HEK293 (cell line): ENCODE measurements around the gene MEIKIN.

Experiments used
- HOXD13 ChIP-seq: sonication (generic); formaldehyde crosslinking; IDR thresholded peaks from 2 replicates; pipeline ENCODE4 v1.8.0; 2022; ENCODE audit warnings: missing genetic modification reagents, borderline replicate concordance
- SALL2 ChIP-seq: fragments of 450-650 bp; formaldehyde crosslinking; IDR thresholded peaks from 2 replicates; pipeline ENCODE4 v1.5.0; 2017; ENCODE audit warnings: missing biosample characterization, mild to moderate bottlenecking, missing genetic modification characterization, borderline replicate concordance
- SETDB1 ChIP-seq: IDR thresholded peaks from one replicate; pipeline ENCODE4 v1.6.1; 2017; ENCODE audit warnings: mild to moderate bottlenecking, low read length, moderate library complexity, mixed read lengths; ENCODE audit not compliant: insufficient read length
- TCF7L2 ChIP-seq: IDR thresholded peaks from 2 replicates; pipeline ENCODE4 v1.6.1; 2011; ENCODE audit warnings: low read depth, mild to moderate bottlenecking, inconsistent platforms, low read length, moderate library complexity, borderline replicate concordance
- ZBTB7A ChIP-seq: fragments of 450-650 bp; formaldehyde crosslinking; IDR thresholded peaks from 2 replicates; pipeline ENCODE4 v1.5.1; 2016; ENCODE audit warnings: low read depth, missing biosample characterization, missing genetic modification characterization
- ZEB2 ChIP-seq: fragments of 450-650 bp; formaldehyde crosslinking; IDR thresholded peaks from 2 replicates; pipeline ENCODE4 v1.5.1; 2016; ENCODE audit warnings: missing biosample characterization, missing genetic modification characterization
- ZNF223 ChIP-seq: fragments of 450-650 bp; formaldehyde crosslinking; IDR thresholded peaks from 2 replicates; pipeline ENCODE4 v1.5.1; 2016; ENCODE audit warnings: missing biosample characterization, missing genetic modification characterization
- ZNF544 ChIP-seq: fragments of 450-650 bp; formaldehyde crosslinking; IDR thresholded peaks from 2 replicates; pipeline ENCODE4 v1.5.0; 2017; ENCODE audit warnings: missing biosample characterization, missing genetic modification characterization
- ZNF548 ChIP-seq: fragments of 450-650 bp; formaldehyde crosslinking; IDR thresholded peaks from 2 replicates; pipeline ENCODE4 v1.5.1; 2016; ENCODE audit warnings: missing biosample characterization, missing genetic modification characterization
- ZNF660 ChIP-seq: fragments of 450-650 bp; IDR thresholded peaks from 2 replicates; pipeline ENCODE4 v1.5.1; 2018; ENCODE audit warnings: missing biosample characterization, mild to moderate bottlenecking, missing genetic modification characterization
- TF ChIP-seq, protein P1 (sequence below): fragments of 450-650 bp; formaldehyde crosslinking; IDR thresholded peaks from 2 replicates; pipeline ENCODE4 v1.5.1; 2016; ENCODE audit warnings: missing biosample characterization, missing genetic modification characterization
- TF ChIP-seq, protein P2 (sequence below): fragments of 450-650 bp; formaldehyde crosslinking; IDR thresholded peaks from 2 replicates; pipeline ENCODE4 v1.5.1; 2016; ENCODE audit warnings: missing biosample characterization, missing genetic modification characterization
- TF ChIP-seq, protein P3 (sequence below): fragments of 450-650 bp; formaldehyde crosslinking; IDR thresholded peaks from 2 replicates; pipeline ENCODE4 v1.5.1; 2016; ENCODE audit warnings: missing biosample characterization, missing genetic modification characterization, low read depth

DNA sequence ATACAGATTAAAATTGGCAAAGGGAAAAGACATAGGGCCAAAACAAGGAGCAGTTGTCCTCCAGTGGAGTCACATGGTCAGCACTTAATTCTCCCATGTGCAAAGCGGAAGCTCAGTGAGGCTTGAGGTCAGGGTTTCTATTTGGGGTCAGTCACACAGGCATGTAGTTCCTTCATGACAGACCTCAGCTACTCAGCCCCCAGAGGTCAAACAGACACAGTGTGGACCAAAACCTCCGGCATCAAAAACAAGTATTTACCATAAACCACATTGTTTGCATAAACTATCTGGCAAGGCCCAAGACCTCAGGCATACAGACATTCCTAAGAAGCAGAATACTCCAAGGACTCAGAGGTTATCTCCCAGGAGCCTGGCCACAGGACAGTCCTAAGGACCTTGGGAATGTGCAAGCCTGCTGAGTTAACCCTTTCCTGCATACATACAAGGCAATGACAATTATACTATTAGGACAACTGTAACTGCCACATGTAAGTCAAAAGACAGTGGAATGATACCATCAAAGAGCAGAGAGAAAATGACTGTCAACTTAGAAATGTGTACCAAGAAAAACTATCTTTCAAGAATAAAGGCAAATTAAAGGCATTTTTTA, 120.0 kb downstream of the MEIKIN start:
- TF ChIP-seq HOXD13 (CRISPR knock-in tag): no peak
- no peak for TF ChIP-seq ZNF660 (tag by site-specific recombination)
- no peak for TF ChIP-seq ZNF544 (tag by site-specific recombination)
- TF ChIP-seq, protein P1, sequence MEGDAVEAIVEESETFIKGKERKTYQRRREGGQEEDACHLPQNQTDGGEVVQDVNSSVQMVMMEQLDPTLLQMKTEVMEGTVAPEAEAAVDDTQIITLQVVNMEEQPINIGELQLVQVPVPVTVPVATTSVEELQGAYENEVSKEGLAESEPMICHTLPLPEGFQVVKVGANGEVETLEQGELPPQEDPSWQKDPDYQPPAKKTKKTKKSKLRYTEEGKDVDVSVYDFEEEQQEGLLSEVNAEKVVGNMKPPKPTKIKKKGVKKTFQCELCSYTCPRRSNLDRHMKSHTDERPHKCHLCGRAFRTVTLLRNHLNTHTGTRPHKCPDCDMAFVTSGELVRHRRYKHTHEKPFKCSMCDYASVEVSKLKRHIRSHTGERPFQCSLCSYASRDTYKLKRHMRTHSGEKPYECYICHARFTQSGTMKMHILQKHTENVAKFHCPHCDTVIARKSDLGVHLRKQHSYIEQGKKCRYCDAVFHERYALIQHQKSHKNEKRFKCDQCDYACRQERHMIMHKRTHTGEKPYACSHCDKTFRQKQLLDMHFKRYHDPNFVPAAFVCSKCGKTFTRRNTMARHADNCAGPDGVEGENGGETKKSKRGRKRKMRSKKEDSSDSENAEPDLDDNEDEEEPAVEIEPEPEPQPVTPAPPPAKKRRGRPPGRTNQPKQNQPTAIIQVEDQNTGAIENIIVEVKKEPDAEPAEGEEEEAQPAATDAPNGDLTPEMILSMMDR (tag by site-specific recombination): no peak
- no peak for TF ChIP-seq ZBTB7A (tag by site-specific recombination)
- TF ChIP-seq ZNF548 (tag by site-specific recombination): no peak
- TF ChIP-seq ZNF223 (tag by site-specific recombination): no peak
- TF ChIP-seq SETDB1: no peak
- TF ChIP-seq, protein P2, sequence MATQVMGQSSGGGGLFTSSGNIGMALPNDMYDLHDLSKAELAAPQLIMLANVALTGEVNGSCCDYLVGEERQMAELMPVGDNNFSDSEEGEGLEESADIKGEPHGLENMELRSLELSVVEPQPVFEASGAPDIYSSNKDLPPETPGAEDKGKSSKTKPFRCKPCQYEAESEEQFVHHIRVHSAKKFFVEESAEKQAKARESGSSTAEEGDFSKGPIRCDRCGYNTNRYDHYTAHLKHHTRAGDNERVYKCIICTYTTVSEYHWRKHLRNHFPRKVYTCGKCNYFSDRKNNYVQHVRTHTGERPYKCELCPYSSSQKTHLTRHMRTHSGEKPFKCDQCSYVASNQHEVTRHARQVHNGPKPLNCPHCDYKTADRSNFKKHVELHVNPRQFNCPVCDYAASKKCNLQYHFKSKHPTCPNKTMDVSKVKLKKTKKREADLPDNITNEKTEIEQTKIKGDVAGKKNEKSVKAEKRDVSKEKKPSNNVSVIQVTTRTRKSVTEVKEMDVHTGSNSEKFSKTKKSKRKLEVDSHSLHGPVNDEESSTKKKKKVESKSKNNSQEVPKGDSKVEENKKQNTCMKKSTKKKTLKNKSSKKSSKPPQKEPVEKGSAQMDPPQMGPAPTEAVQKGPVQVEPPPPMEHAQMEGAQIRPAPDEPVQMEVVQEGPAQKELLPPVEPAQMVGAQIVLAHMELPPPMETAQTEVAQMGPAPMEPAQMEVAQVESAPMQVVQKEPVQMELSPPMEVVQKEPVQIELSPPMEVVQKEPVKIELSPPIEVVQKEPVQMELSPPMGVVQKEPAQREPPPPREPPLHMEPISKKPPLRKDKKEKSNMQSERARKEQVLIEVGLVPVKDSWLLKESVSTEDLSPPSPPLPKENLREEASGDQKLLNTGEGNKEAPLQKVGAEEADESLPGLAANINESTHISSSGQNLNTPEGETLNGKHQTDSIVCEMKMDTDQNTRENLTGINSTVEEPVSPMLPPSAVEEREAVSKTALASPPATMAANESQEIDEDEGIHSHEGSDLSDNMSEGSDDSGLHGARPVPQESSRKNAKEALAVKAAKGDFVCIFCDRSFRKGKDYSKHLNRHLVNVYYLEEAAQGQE (tag by site-specific recombination): no peak
- TF ChIP-seq, protein P3, sequence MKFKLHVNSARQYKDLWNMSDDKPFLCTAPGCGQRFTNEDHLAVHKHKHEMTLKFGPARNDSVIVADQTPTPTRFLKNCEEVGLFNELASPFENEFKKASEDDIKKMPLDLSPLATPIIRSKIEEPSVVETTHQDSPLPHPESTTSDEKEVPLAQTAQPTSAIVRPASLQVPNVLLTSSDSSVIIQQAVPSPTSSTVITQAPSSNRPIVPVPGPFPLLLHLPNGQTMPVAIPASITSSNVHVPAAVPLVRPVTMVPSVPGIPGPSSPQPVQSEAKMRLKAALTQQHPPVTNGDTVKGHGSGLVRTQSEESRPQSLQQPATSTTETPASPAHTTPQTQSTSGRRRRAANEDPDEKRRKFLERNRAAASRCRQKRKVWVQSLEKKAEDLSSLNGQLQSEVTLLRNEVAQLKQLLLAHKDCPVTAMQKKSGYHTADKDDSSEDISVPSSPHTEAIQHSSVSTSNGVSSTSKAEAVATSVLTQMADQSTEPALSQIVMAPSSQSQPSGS (tag by site-specific recombination): no peak
- TF ChIP-seq ZEB2 (tag by site-specific recombination): no peak
- TF ChIP-seq TCF7L2: no peak
- TF ChIP-seq SALL2 (tag by site-specific recombination): no peak
